Uterus (tissue), 4 donors: Measurements from ENCODE around the gene AP3D1. TPM values are rescaled to one million over a fixed set of nuclear protein-coding genes. Genes with fewer than 3 reads are reported as not detected.

Experiments
- DNase-seq, 2 donors: peaks; one replicate each; pipeline ENCODE4 v3.0.0-alpha.2; 2019 to 2020
- H3K27ac ChIP-seq, 2 donors: fragments of 200-600 bp; sonication (generic); 1 replicate in 1 of 2; 2 replicates in 1 of 2; pipeline ENCODE4 v1.5.1; 2016 to 2018
- H3K27me3 ChIP-seq, 2 donors: fragments of 200-600 bp; sonication (generic); one replicate each; pipeline ENCODE4 v1.5.1; 2018 to 2019; ENCODE audit warnings: control low read depth in 1 of 2
- H3K36me3 ChIP-seq, 2 donors: fragments of 200-600 bp; sonication (generic); one replicate each; pipeline ENCODE4 v1.5.1; 2019; ENCODE audit warnings: control low read depth in 1 of 2
- H3K4me1 ChIP-seq, 2 donors: fragments of 200-600 bp; sonication (generic); one replicate each; pipeline ENCODE4 v1.5.1; 2018 to 2019; ENCODE audit warnings: control low read depth in 1 of 2
- H3K4me3 ChIP-seq, 2 donors: fragments of 200-600 bp; sonication (generic); 1 replicate in 1 of 2; 2 replicates in 1 of 2; pipeline ENCODE4 v1.5.1; 2018 to 2019; ENCODE audit warnings: mild to moderate bottlenecking in 1 of 2
- H3K9me3 ChIP-seq, 2 donors: fragments of 200-600 bp; sonication (generic); one replicate each; pipeline ENCODE4 v1.5.1; 2019; ENCODE audit warnings: control low read depth in 1 of 2
- CTCF ChIP-seq, 4 experiments: fragments of 200-600 bp in 2 of 4; fragments of 450-650 bp in 2 of 4; sonication (generic) in 2 of 4; IDR thresholded peaks; one replicate each; pipeline ENCODE4 v1.5.1; 2016 to 2019; ENCODE audit warnings: antibody characterized with exemption in 4 of 4, mild to moderate bottlenecking in 2 of 4, moderate library complexity in 1 of 4
- POLR2A ChIP-seq, 2 donors: fragments of 450-650 bp; IDR thresholded peaks; one replicate each; pipeline ENCODE4 v1.6.1; 2016; ENCODE audit warnings: antibody characterized with exemption in 2 of 2, mild to moderate bottlenecking in 1 of 2, moderate library complexity in 1 of 2
- intact Hi-C: fragments of 100-400 bp; cut with DNase I; formaldehyde crosslinking; loops from one replicate; pipeline ENCODE4 v1.15.1; 2023; ENCODE audit warnings: low total_unique reads
- total RNA-seq, 4 donors: library from RNA; depleted of rRNA in 3 of 4; stranded (reverse); fragments of >200 nt in 3 of 4; gene quantifications; one replicate each; pipeline versions ENCODE4 v1.1.0 to v1.2.4, GENCODE V29; 2014 to 2023
- donor health status: DM: yes; HTN: yes; CAD: no.

AP3D1 gene
- total RNA-seq, 4 donors from 2014 or later = 33.8 to 97.5 (median 49.8) TPM

DNA sequence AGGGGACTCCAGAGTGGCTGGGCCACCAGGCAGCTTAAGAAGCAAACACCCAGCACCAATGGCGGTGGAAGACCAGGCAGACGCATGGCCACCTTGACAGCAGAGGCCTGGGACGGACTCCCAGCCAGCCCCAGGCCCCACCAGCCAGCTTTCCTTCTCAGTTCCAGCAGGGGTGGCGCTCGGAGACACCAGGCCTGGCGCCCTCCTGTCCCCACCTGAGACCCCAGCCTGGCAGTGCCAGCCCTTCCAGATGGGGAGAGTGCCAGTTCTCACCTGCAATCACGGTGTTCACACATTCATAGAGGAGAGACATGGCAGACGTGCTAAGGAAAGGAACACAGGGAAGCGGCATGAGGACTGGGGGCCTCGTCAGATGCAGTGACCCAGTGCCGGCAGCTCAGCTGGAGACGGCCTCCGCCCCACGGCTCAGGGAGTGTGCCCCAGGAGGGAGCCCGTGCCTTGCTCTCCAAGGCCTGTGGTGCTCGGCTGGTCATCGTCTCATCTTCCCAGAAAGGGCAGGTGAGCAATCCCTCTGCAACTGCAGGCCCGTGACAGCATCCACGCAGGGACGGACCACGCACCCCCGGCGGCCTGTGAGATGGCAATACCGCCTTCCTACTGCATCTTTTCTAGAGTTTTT, 24.4 kb downstream of the AP3D1 start:
- H3K36me3 ChIP-seq = no peaks in the 10 kb centered on the region
- no peaks in the 10 kb centered on the region for H3K27me3 ChIP-seq
- H3K4me1 ChIP-seq = no peaks in the 10 kb centered on the region
- H3K27ac ChIP-seq = no peak overlapping the region
- no peak for TF ChIP-seq POLR2A (IDR thresholded peaks at IDR 0.05)
- no peak for TF ChIP-seq CTCF (IDR thresholded peaks at IDR 0.05)
- H3K4me3 ChIP-seq = no peak overlapping the region
- no peak for DNase-seq
- intact Hi-C loops = no loop called here
- no peaks in the 10 kb centered on the region for H3K9me3 ChIP-seq

- TF ChIP-seq CTCF (IDR thresholded peaks at IDR 0.05) (no peak), POLR2A (IDR thresholded peaks at IDR 0.05) (no peak)
- H3K4me3 ChIP-seq = no peak overlapping the region
- no peaks in the 10 kb centered on the region for H3K9me3 ChIP-seq
- no peak for DNase-seq
- H3K27me3 ChIP-seq = no peaks in the 10 kb centered on the region
- intact Hi-C loops = no loop called here
- H3K4me1 ChIP-seq = no peaks in the 10 kb centered on the region
- no peak overlapping the region for H3K27ac ChIP-seq
- H3K36me3 ChIP-seq = no peaks in the 10 kb centered on the region
Measured at GRCh38 chr19:2123682-2124387, 27.5 kb downstream of the AP3D1 start.

DNA sequence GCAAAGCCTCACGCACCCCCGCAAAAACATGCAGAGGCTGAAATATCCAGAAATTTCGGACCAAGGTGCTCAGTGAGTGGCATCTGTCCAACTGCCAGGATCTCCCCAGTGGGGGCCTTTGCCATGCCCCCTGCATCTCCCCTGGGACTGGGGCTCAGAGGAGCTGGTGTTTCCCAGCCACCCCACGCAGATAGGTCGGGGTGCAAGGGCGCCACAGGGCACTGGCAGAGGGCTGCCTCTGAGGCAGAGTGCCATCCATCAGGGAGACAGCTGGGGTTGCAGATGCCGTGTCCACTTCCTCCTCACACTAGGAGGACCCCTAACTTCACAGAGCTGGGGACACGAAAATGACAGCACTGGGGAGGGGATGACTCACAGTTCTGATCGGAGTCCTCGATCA, 28.4 kb downstream of the AP3D1 start:
- Histone ChIP-seq H3K27ac (no peak overlapping the region), H3K27me3 (no peaks in the 10 kb centered on the region), H3K9me3 (no peaks in the 10 kb centered on the region), H3K4me3 (no peak overlapping the region), H3K36me3 (no peaks in the 10 kb centered on the region), H3K4me1 (no peaks in the 10 kb centered on the region)
- intact Hi-C loops = no loop called here
- DNase-seq = no peak
- TF ChIP-seq CTCF (IDR thresholded peaks at IDR 0.05) (no peak), POLR2A (IDR thresholded peaks at IDR 0.05) (no peak)

- Histone ChIP-seq H3K4me1 (no peaks in the 10 kb centered on the region), H3K36me3 (no peaks in the 10 kb centered on the region), H3K27ac (no peak overlapping the region), H3K4me3 (no peak overlapping the region), H3K27me3 (no peaks in the 10 kb centered on the region), H3K9me3 (no peaks in the 10 kb centered on the region)
- TF ChIP-seq POLR2A (IDR thresholded peaks at IDR 0.05) = no peak
- TF ChIP-seq CTCF (IDR thresholded peaks at IDR 0.05) = no peak
- DNase-seq = no peak
- intact Hi-C loops = no loop called here
Measured at GRCh38 chr19:2122251-2122650, 29.1 kb downstream of the AP3D1 start.

- no peaks in the 10 kb centered on the region for H3K36me3 ChIP-seq
- no peaks in the 10 kb centered on the region for H3K4me1 ChIP-seq
- no peaks in the 10 kb centered on the region for H3K9me3 ChIP-seq
- H3K27ac ChIP-seq = no peak overlapping the region
- no peak for TF ChIP-seq POLR2A (IDR thresholded peaks at IDR 0.05)
- no peak for TF ChIP-seq CTCF (IDR thresholded peaks at IDR 0.05)
- DNase-seq = no peak
- intact Hi-C loops = no loop called here
- no peak overlapping the region for H3K4me3 ChIP-seq
- H3K27me3 ChIP-seq = no peaks in the 10 kb centered on the region
Measured at GRCh38 chr19:2121416-2122051, 29.8 kb downstream of the AP3D1 start.
